Testis (tissue), 3 donors: ENCODE measurements around the gene MRO. TPM values are rescaled to one million over a fixed set of nuclear protein-coding genes. Genes with fewer than 3 reads are reported as not detected.
A peak's percentile ranks its signal among the peaks of the same experiment; 100 is the strongest.
"Not testable (repeated sequence)": the region's sequence is repeated elsewhere in the genome, so short reads cannot be mapped to it uniquely, and the experiment has no call there.

Source experiments
- DNase-seq: peaks from one replicate; pipeline ENCODE4 v3.0.0-alpha.2; 2019
- H3K27ac ChIP-seq, 2 donors: fragments of 200-600 bp; sonication (generic); one replicate each; pipeline ENCODE4 v1.5.1; 2019
- H3K27me3 ChIP-seq: fragments of 200-600 bp; sonication (generic); one replicate; pipeline ENCODE4 v1.5.1; 2019
- H3K36me3 ChIP-seq: fragments of 200-600 bp; sonication (generic); one replicate; pipeline ENCODE4 v1.5.1; 2017; ENCODE audit warnings: low read depth; ENCODE audit errors: missing control alignments
- H3K4me1 ChIP-seq: fragments of 200-600 bp; sonication (generic); one replicate; pipeline ENCODE4 v1.5.1; 2019
- H3K4me3 ChIP-seq, 2 donors: fragments of 200-600 bp; sonication (generic); one replicate each; pipeline ENCODE4 v1.5.1; 2017 to 2019
- H3K9me3 ChIP-seq: fragments of 200-600 bp; sonication (generic); one replicate; pipeline ENCODE4 v1.5.1; 2017
- CTCF ChIP-seq, 3 experiments: fragments of 450-650 bp in 2 of 3; fragments of 200-600 bp in 1 of 3; sonication (generic) in 1 of 3; IDR thresholded peaks; one replicate each; pipeline ENCODE4 v1.5.1; 2016 to 2019; ENCODE audit warnings: antibody characterized with exemption in 3 of 3, mild to moderate bottlenecking in 2 of 3, moderate library complexity in 1 of 3
- POLR2A ChIP-seq: fragments of 450-650 bp; IDR thresholded peaks from one replicate; pipeline ENCODE4 v1.6.1; 2017; ENCODE audit warnings: antibody characterized with exemption, mild to moderate bottlenecking, moderate library complexity
- WGBS, 2 donors: methylation state at CpG; one replicate each; pipeline ENCODE4 v1.1.5; 2018; 5-methylcytosine and 5-hydroxymethylcytosine counted together
- intact Hi-C: fragments of 100-400 bp; cut with DNase I; formaldehyde crosslinking; loops from one replicate; pipeline ENCODE4 v1.15.1; 2023; ENCODE audit warnings: low total_unique reads
- polyA plus RNA-seq: library from polyadenylated mRNA; stranded (reverse); fragments of 350-450 nt; fragmentation: Illumina TruSeq; extraction: RNeasy Lipid Tissue Mini Kit (QIAGEN cat#74804); gene quantifications from one replicate; pipeline ENCODE4 v1.2.3, GENCODE V29; 2014; ENCODE audit warnings: low read depth, low replicate concordance; ENCODE audit not compliant: insufficient read depth
- total RNA-seq, 2 donors: library from RNA; depleted of rRNA; stranded (reverse); fragments of >200 nt; gene quantifications; one replicate each; pipeline ENCODE4 v1.2.3, GENCODE V29; 2016

The MRO gene
- total and polyA plus RNA-seq, 3 donors from 2014 or later: 87.4 to 134 (median 92.8) TPM

GRCh38 chr18:50862401-50862800, 42.6 kb upstream of the MRO start:
- H3K27me3 ChIP-seq: no peaks in the 10 kb centered on the region
- H3K4me1 ChIP-seq: no peaks in the 10 kb centered on the region
- H3K9me3 ChIP-seq: no peaks in the 10 kb centered on the region
- H3K27ac ChIP-seq: no peak overlapping the region
- TF ChIP-seq POLR2A: no peak
- no peak for TF ChIP-seq CTCF (IDR thresholded peaks at IDR 0.05)
- no peak for DNase-seq
- 78 to 97% methylated on average over 2 of the region's 2 CpGs for WGBS, 2 donors
- intact Hi-C loops: loop anchor here (10.0 kb wide), 1 partner anchor 348 kb away; no protein-coding TSS in a partner anchor
- no peaks in the 10 kb centered on the region for H3K36me3 ChIP-seq
- no peak overlapping the region for H3K4me3 ChIP-seq

DNA sequence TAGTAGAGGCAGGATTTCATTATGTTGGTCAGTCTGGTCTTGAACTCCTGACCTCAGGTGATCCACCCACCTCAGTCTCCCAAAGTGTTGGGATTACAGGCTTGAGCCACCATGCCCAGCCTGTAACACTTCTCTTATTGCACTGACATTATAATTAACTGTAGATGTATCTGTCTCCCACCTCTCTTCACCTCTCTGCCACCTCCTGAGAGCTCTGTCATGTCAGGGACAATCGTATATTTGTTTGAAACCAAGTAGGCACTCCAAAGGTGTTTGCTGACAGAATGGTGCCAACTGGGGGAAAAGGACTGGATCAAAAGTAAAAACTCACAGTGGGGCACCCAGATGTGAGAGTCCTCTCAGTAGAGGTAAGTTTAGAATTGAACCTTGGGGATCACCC, 41.8 kb upstream of the MRO start:
- 91 to 100% methylated on average over 1 of the region's 1 CpG for WGBS, 2 donors
- no peak for TF ChIP-seq POLR2A
- H3K9me3 ChIP-seq: no peaks in the 10 kb centered on the region
- DNase-seq: no peak
- H3K4me1 ChIP-seq: no peaks in the 10 kb centered on the region
- H3K27ac ChIP-seq: no peak overlapping the region
- H3K27me3 ChIP-seq: no peaks in the 10 kb centered on the region
- H3K4me3 ChIP-seq: no peak overlapping the region
- intact Hi-C loops: loop anchor here (10.0 kb wide), 1 partner anchor 347 kb away; no protein-coding TSS in a partner anchor
- no peaks in the 10 kb centered on the region for H3K36me3 ChIP-seq

DNA sequence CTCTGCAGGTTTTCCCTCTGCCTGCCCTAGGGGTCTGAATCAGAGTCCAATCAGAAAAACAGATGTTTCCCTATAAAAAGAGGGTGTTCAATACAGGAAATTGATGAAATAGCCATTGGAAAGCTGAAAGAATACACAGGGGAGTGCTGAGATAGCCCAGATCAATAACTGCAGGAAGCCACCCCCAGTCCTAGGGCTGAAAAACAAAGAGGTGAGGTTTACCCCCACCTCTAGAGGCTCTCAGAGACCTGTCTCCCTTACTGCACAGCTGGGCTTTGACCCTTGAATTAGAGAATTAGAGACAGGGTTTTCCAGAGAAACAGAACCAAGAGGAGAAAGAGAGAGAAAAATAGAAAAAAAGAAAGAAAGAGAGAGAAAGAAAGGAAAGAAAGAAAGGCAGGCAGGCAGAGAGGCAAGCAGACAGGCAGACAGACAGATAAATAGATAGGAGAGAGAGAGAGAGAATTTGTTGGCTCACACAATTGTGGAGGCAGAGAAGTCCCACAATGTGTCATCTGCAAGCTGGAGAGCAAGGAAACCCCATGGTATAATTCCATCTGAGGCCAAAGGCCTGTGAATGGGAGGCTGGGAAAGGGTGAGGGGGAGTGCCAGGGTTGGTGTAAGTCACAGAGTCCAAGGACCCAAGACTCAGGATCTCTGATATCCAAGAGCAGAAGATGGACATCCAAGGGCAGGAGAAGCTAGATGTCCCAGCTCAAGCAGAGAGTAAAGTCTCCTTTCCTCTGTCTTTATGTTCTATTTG, 40.2 kb upstream of the MRO start:
- no peaks in the 10 kb centered on the region for H3K9me3 ChIP-seq
- no peaks in the 10 kb centered on the region for H3K4me1 ChIP-seq
- no peaks in the 10 kb centered on the region for H3K36me3 ChIP-seq
- no peak overlapping the region for H3K27ac ChIP-seq
- no peak for DNase-seq
- H3K27me3 ChIP-seq: no peaks in the 10 kb centered on the region
- no peak overlapping the region for H3K4me3 ChIP-seq
- TF ChIP-seq POLR2A (no peak), CTCF (IDR thresholded peaks at IDR 0.05) (no peak)
- intact Hi-C loops: loop anchor here (10.0 kb wide), 1 partner anchor 345 kb away; no protein-coding TSS in a partner anchor

GRCh38 chr18:50857694-50858093, 37.9 kb upstream of the MRO start:
- H3K4me1 ChIP-seq: peaks cover 14% of the 10 kb centered on the region
- no peak overlapping the region for H3K27ac ChIP-seq
- H3K9me3 ChIP-seq: no peaks in the 10 kb centered on the region
- H3K4me3 ChIP-seq: no peak overlapping the region
- no peaks in the 10 kb centered on the region for H3K36me3 ChIP-seq
- WGBS, 2 donors: 59 to 65% methylated on average over 3 of the region's 3 CpGs
- intact Hi-C loops: no loop called here
- DNase-seq: peak; percentile 71
- no peaks in the 10 kb centered on the region for H3K27me3 ChIP-seq
- peak in 1 of 3 experiments; percentile 4 for TF ChIP-seq CTCF (IDR thresholded peaks at IDR 0.05)
- TF ChIP-seq POLR2A: no peak

DNA sequence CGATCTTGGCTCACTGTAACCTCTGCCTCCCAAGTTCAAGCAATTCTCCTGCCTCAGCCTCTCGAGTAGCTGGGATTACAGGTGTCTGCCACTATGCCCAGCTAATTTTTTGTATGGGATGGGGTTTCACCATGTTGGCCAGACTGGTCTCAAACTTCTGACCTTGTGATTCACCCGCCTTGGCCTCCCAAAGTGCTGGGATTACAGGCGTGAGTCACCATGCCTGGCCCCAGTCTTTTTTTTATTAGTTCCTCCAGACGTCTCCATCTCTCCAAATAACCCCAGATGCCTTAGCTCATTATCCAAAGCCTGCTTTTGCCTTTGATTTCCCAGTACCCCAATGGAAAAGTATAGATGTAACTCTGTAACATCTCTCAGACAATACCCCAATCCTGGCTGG, 37.4 kb upstream of the MRO start:
- H3K27ac ChIP-seq, H3K27me3 ChIP-seq, DNase-seq, H3K9me3 ChIP-seq, H3K36me3 ChIP-seq, intact Hi-C loops, H3K4me3 ChIP-seq: not testable (repeated sequence)
- 73% methylated on average over 5 of the region's 5 CpGs for WGBS, 2 donors
- peaks cover 14% of the 10 kb centered on the region for H3K4me1 ChIP-seq
